COLO829 (cell line): ENCODE data around the gene FKBP9.
"Not testable (repeated sequence)": the region's sequence is repeated elsewhere in the genome, so short reads cannot be mapped to it uniquely, and the experiment has no call there.

Experiments used
- DNase-seq: peaks from one replicate; pipeline ENCODE4 v3.0.0; 2012; ENCODE audit warnings: low spot score

The FKBP9 gene

GRCh38 chr7:32952876-32953275 lies 4.4 kb upstream of the FKBP9 start:
- no peak for DNase-seq

DNA sequence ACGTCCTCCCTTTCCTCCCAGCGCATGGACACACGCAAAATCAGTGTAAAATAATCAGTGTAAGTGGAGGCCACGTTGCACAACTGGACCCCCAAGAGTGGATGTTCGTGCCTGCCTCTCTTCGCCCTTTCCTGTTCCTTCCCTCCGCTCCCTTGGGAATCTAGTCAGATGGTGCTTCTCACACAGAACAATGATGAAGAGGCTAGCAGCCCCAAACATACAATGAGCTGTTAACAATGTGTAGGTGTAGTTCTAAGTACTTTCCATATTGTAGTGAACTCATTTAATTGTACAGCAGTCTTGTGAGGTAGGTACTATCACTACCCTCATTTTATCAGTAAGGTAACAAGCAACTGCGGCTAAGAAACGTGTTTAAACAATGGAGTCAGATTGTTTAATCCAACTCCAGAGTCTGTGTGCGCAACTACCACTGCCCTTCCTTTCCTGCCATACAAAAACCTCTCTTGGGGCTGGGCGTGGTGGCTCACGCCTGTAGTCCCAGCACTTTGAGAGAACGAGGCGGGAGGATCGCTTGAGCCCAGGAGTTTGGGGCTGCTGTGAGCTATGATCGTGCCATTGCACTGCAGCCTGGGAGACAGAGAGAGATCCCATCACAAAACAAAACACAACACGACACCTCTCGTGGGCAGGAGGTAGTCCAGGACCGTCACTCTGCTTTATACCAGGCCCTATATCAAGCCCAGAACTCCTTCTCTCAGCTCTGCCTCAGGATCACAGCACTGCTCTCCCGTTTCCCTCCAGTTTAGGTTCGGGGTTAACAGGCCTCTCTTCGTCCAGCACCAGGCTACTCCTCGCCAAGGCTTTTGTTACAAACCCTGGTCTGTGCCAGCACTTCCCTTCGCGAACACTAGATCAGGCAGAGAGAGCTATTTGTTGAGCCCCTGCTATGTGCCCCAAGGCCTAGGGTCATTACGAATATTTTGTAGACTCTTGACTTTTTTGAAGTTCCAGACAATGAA lies 1.1 kb downstream of the FKBP9 start:
- peak; percentile 78 for DNase-seq

- DNase-seq, result not testable (repeated sequence)
These were observed 6.7 kb downstream of the FKBP9 start for GRCh38 chr7:32963880-32964301.

- not testable (repeated sequence) for DNase-seq
These were observed 7.4 kb downstream of the FKBP9 start for GRCh38 chr7:32964461-32965159.

DNA sequence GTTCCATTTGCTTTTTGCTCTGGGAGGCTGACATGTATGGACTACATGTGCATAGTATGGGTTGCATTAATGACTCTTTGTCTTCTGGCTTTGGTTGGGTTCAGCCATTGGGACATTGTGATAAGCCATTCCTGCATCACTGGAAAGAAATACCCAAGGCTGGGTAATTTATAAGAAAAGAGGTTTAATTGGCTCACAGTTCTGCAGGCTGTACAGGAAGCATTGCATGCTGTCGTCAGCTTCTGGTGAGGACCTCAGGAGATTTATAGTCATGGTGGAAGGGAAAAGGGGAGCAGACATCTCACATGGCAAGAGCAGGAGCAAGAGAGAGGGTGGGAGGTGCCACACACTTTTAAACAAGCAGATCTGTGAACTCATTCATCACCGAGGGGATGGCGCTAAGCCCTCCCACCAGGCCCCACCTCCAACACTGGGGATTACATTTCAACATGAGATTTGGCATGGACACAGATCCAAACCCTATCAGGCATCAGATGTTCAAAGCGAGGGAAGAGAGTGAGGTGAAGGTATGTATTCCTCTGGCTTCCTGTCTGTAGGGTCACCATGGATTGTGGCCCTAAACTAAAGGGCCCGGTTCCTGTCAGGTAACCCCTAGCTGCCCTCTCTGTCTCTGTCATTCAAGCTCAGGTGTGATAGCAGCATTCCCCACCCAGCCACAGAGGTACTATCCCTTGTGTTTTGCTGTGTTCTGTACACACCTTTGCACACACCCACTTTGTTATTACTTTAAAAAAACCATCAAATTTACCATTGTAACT lies 9.4 kb downstream of the FKBP9 start:
- not testable (repeated sequence) for DNase-seq

DNA sequence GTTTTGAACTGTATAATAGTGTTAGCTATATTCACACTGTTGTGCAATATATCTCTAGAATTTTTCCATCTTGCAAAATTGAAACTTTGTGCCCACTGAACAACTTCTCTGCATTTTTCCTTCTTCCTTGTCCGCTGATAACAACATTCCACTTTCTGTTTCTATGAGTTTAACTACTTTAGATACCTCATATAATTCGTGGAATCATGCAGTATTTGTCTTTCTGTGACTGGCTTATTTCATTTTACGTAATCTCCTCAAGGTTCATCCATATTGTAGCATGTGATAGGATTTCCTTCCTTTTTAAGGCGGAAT lies 10.0 kb downstream of the FKBP9 start:
- not testable (repeated sequence) for DNase-seq

- not testable (repeated sequence) for DNase-seq
These were observed 14.7 kb downstream of the FKBP9 start for GRCh38 chr7:32971967-32972366.

DNA sequence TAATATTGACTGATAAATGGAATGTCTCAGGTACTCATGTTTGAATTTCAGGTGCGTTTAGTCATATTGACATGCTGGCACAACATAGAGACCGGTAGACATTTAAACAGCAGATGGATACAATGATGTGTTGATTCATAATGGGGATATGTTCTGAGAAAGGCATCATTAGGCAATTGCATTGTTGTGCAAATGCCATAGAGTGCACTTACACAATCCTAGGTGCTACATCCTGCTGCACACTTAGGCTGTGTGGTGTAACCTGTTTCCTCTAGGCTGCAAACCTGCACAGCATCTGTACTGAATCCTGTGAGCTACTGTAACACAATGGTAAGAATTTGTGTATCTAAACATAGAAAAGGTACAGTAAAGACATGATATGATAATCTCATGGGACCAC lies 19.9 kb downstream of the FKBP9 start:
- not testable (repeated sequence) for DNase-seq

GRCh38 chr7:32979246-32979645 lies 22.0 kb downstream of the FKBP9 start:
- DNase-seq, result not testable (repeated sequence)

- not testable (repeated sequence) for DNase-seq
These were observed 22.7 kb downstream of the FKBP9 start for GRCh38 chr7:32979902-32980301.

- DNase-seq, result not testable (repeated sequence)
These were observed 30.9 kb downstream of the FKBP9 start for GRCh38 chr7:32988148-32988547.

DNA sequence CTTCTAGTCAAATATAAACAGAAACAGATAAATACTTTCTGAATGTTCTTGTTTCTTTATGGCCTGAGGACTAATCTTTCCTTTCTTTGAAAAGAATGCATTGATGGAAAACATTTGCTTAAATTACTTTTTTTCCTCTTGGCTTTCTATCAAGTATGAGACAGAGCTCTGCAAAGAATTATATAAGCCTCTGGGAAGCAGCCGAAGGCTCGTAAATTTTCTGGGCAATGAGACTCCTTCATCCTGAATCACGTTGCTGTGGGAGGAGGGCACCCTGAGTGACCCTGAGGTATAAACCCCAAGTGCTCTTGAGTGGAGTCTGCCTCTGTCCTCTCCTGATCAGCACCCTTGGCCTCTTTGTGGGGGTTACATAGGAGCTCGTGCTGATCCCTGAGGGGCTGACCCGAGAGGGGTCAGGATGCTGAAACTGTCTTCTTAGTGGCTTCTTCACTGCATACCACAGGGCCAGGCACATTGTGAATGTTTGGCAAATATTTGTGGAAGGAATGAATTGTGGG lies 33.9 kb downstream of the FKBP9 start:
- peak; percentile 31 for DNase-seq

DNA sequence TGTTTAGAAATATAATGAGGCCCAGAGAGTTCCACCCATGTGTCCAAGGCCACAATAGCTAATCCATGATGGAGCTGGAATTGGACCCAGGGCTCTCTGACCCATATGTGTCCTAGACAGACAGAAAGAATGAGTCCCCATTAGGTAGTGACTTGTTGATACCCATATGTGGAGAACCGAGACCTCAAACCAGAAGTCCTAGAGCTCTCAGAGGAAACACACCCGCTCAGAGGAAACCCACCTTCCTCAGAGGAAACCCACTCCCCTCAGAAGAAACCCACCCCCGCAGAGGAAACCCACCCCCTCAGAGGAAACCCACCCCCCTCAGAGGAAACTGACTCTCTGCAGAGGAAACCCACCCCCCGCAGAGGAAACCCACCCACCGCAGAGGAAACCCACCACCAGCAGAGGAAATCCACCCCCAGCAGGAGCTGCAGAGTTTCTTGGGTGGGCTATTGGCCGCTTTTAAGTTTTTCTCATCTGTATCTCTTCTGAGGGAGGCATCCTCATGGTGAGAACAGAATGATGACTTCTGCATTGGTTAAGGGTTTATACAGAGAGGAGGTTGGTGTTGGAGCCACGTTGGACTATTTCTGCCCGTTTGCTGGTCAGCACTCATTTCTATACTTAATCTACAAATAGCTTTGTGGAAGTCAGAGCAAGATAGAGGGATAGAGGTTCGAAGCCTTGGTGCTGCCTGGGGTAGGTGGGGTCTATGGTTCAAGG lies 34.9 kb downstream of the FKBP9 start:
- DNase-seq, result not testable (repeated sequence)

GRCh38 chr7:32992750-32993149 lies 35.5 kb downstream of the FKBP9 start:
- not testable (repeated sequence) for DNase-seq

DNA sequence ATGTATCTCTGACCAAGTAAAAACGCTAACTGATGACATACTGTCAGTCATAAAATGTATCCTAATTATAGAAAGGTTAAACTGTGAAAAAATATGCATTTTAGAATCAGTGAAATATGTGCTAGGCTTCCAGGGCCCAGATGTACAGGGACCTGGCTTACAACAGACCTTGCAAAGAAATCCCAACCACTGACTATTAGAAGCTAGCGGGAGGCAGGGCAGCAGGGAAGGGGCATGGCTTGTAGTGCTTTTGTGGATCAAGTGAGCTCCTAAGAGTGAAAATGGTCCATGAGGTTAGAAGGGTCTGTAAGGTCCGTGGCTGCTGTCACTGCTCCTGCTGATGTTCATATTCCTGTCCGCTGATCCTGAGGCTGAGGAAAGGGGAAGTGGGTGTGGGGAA lies 40.7 kb downstream of the FKBP9 start:
- DNase-seq, result not testable (repeated sequence)

- DNase-seq, result peak; percentile 40
These were observed 41.3 kb downstream of the FKBP9 start for GRCh38 chr7:32998361-32999171.

GRCh38 chr7:32999380-32999779 lies 42.1 kb downstream of the FKBP9 start:
- not testable (repeated sequence) for DNase-seq

DNA sequence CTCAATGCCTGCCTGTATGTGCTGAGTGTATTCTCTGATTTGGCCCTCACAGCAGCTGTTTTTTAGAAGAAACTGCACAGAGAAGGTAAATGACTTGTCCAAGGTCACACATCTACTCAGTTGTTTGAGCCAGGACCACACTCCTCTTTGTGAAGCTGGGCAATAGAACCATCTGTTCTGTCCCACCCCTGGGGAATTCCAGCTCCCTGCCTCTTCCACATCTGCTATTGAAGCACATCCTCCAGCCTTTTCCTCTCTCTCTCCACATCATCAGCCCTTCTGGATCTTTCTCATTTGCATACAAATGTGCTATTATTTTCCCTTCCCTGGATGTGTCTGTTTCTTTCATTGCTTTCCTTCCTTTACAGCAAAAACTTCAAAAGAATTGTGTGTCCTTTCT lies 45.9 kb downstream of the FKBP9 start:
- not testable (repeated sequence) for DNase-seq

DNA sequence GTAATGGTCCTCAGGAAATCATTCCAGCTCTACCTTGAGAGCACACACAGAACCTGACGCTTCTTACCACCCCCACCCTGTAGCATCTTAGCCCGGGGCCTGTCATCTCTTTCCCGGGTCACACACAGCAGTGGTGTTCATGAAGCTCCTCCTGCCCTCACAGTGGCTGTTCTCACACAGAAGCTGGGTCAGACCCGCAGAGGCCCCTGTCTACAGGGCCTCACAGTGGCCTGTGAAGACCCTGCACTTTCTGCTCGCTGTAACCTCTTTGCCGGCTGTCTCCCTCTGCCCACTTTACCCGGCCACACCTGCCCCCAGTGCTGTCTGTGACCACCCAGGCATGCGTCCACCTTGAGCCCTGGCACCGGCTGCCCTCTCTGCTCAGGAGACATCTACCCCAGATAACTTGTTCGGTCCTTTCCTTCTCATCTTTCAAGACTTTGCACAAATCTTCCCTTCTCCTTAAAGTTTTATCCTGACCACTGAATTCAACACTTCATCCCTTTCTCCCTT lies 46.9 kb downstream of the FKBP9 start:
- not testable (repeated sequence) for DNase-seq

DNA sequence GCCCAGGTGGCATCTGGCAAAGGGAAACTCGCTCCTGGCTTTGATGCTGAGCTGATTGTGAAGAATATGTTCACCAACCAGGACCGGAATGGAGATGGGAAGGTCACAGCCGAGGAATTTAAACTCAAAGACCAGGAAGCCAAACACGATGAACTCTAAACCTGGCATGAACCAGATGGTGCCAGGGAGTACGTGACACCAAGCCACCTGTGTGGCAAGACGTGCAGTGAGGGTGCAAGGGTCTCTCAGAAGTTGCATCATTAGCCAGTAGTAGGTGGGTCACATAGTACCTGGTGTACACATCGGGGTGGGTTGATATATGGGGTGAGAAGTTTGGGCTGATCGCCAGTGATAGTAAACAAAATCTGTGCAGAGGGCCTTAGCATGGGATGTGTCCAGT lies 48.0 kb downstream of the FKBP9 start:
- not testable (repeated sequence) for DNase-seq
